A673 (cell line): Measurements from ENCODE around the gene MUC20. TPM values are rescaled to one million over a fixed set of nuclear protein-coding genes. Genes with fewer than 3 reads are reported as not detected.
A peak's percentile ranks its signal among the peaks of the same experiment; 100 is the strongest.
"Not testable (repeated sequence)": the region's sequence is repeated elsewhere in the genome, so short reads cannot be mapped to it uniquely, and the experiment has no call there.

Experiments
- BruUV-seq: library from RNA; stranded (reverse); fragments of 400-500 nt; replicated peaks from 2 replicates; lab custom pipeline; 2021; lab: Mats Ljungman, UMichigan
- CTCF ChIA-PET: fragments of 300-600 bp; sonication (Branson Sonifier 250); formaldehyde crosslinking; loops from one replicate; lab custom pipeline; 2022; ENCODE audit warnings: antibody characterized with exemption; lab: Charles Lee
- POLR2A ChIA-PET: fragments of 300-600 bp; sonication (Branson Sonifier 250); formaldehyde crosslinking; loops from one replicate; lab custom pipeline; 2022; ENCODE audit warnings: antibody characterized with exemption; ENCODE audit not compliant: low non-redundant PET; lab: Charles Lee
- DNase-seq: peaks from one replicate; pipeline ENCODE4 v3.0.0-alpha.2; 2015; ENCODE audit warnings: low spot score
- H3K27ac ChIP-seq: fragments of 200-600 bp; sonication (generic); 2 replicates; pipeline ENCODE4 v1.5.1; 2016; ENCODE audit warnings: mixed run types, low read depth, mild to moderate bottlenecking, mixed read lengths, antibody characterized with exemption, low read length; ENCODE audit not compliant: poor library complexity, severe bottlenecking
- H3K27me3 ChIP-seq: fragments of 200-600 bp; sonication (generic); replicated peaks from 2 replicates; pipeline ENCODE4 v1.6.1; 2017; ENCODE audit warnings: mixed run types, low read depth, mild to moderate bottlenecking, mixed read lengths, antibody characterized with exemption, low read length; ENCODE audit not compliant: insufficient read depth, poor library complexity
- H3K36me3 ChIP-seq: fragments of 200-600 bp; sonication (generic); 2 replicates; pipeline ENCODE4 v1.6.1; 2016; ENCODE audit warnings: mixed run types, mild to moderate bottlenecking, mixed read lengths, antibody characterized with exemption, low read length; ENCODE audit not compliant: insufficient read depth, poor library complexity, severe bottlenecking
- H3K4me1 ChIP-seq: fragments of 200-600 bp; sonication (generic); 2 replicates; pipeline ENCODE4 v1.6.1; 2017; ENCODE audit warnings: mixed run types, mild to moderate bottlenecking, mixed read lengths, antibody characterized with exemption, low read length; ENCODE audit not compliant: insufficient read depth, poor library complexity, severe bottlenecking
- H3K4me3 ChIP-seq: fragments of 200-600 bp; sonication (generic); 2 replicates; pipeline ENCODE4 v1.5.1; 2016; ENCODE audit warnings: low read depth, mixed run types, mild to moderate bottlenecking, mixed read lengths, low read length; ENCODE audit not compliant: poor library complexity, severe bottlenecking
- H3K9me3 ChIP-seq: fragments of 200-600 bp; sonication (generic); 2 replicates; pipeline ENCODE4 v1.6.1; 2016; ENCODE audit warnings: mixed run types, low read depth, mild to moderate bottlenecking, mixed read lengths, antibody characterized with exemption, low read length; ENCODE audit not compliant: poor library complexity, severe bottlenecking
- CTCF ChIP-seq: fragments of 300-800, 200-600 bp; sonication (generic); conservative IDR thresholded peaks from 2 replicates; pipeline ENCODE4 v1.5.1; 2017; ENCODE audit warnings: low read depth, mild to moderate bottlenecking, antibody characterized with exemption, low read length, moderate library complexity, mixed read lengths
- EZH2 ChIP-seq: fragments of 200-600 bp; sonication (generic); IDR thresholded peaks from 2 replicates; pipeline ENCODE4 v1.6.1; 2017; ENCODE audit warnings: borderline replicate concordance, low read depth, mild to moderate bottlenecking, mixed read lengths, antibody characterized with exemption, low read length; ENCODE audit not compliant: poor library complexity, severe bottlenecking
- intact Hi-C: fragments of 100-400 bp; cut with micrococcal nuclease; formaldehyde crosslinking; loops from one replicate; pipeline ENCODE4 v1.10.0; 2022; ENCODE audit not compliant: unreplicated experiment
- total RNA-seq: library from RNA; stranded (reverse); gene quantifications from 2 replicates; pipeline ENCODE4 v1.2.3, GENCODE V29; 2021

Gene MUC20
- total RNA-seq, 1 experiment from 2014 or later = 1.1 TPM

GRCh38 chr3:195711813-195712534, 8.8 kb upstream of the MUC20 start:
- intact Hi-C loops = no loop called here
- Histone ChIP-seq H3K27me3 (no peaks in the 10 kb centered on the region), H3K9me3 (no peaks in the 10 kb centered on the region), H3K36me3 (no peaks in the 10 kb centered on the region), H3K4me3 (no peak overlapping the region), H3K27ac (no peak overlapping the region), H3K4me1 (no peaks in the 10 kb centered on the region)
- BruUV-seq = no TSS peak
- DNase-seq = no peak
- POLR2A ChIA-PET = no interaction called here
- TF ChIP-seq EZH2 = no peak
- TF ChIP-seq CTCF = no peak
- CTCF ChIA-PET = no interaction called here

- H3K4me3 ChIP-seq, H3K27me3 ChIP-seq, intact Hi-C loops, BruUV-seq, DNase-seq, H3K4me1 ChIP-seq, CTCF ChIA-PET, H3K36me3 ChIP-seq, POLR2A ChIA-PET, H3K9me3 ChIP-seq, H3K27ac ChIP-seq: not testable (repeated sequence)
Measured at GRCh38 chr3:195712535-195712910, 8.3 kb upstream of the MUC20 start.

- H3K27me3 ChIP-seq, H3K4me1 ChIP-seq, CTCF ChIA-PET, H3K27ac ChIP-seq, H3K36me3 ChIP-seq, intact Hi-C loops, H3K4me3 ChIP-seq, DNase-seq, H3K9me3 ChIP-seq, BruUV-seq, POLR2A ChIA-PET: not testable (repeated sequence)
Measured at GRCh38 chr3:195713150-195713549, 7.6 kb upstream of the MUC20 start.

- no peak for TF ChIP-seq CTCF
- no peak for TF ChIP-seq EZH2
- CTCF ChIA-PET = no interaction called here
- no peak overlapping the region for H3K27ac ChIP-seq
- H3K4me1 ChIP-seq = no peaks in the 10 kb centered on the region
- H3K9me3 ChIP-seq = no peaks in the 10 kb centered on the region
- no peak overlapping the region for H3K4me3 ChIP-seq
- intact Hi-C loops = no loop called here
- POLR2A ChIA-PET = interaction anchor here (0.6 kb wide), 1 partner anchor 117 kb away, joined by 3 read pairs; no protein-coding TSS in a partner anchor
- H3K27me3 ChIP-seq = no peaks in the 10 kb centered on the region
- DNase-seq = peak; percentile 34
- H3K36me3 ChIP-seq = no peaks in the 10 kb centered on the region
- no TSS peak for BruUV-seq
Measured at GRCh38 chr3:195714380-195715011, 6.3 kb upstream of the MUC20 start.
